Measurements from ENCODE around the gene LRP8.

GRCh38 chr1:53288790-53289429 is 39.0 kb downstream of the LRP8 start:
- TF ChIP-seq CTCF (IDR thresholded peaks at IDR 0.05) (no peak), TCF7L2 (IDR thresholded peaks at IDR 0.05; ENCODE audit: low read depth, low read length) (no peak), REST (IDR thresholded peaks at IDR 0.05; ENCODE audit: insufficient read depth in 1 of 2, low read depth in 2 of 2, low read length in 1 of 2) (no peak)
